ENCODE measurements around the gene GMNC.

GRCh38 chr3:190811775-190812480 lies 50.6 kb downstream of the GMNC start:
- peak in 2 of 3 experiments; percentile 50 to 51 for TF ChIP-seq CTCF (IDR thresholded peaks at IDR 0.05)
- TF ChIP-seq POLR2AphosphoS5 (IDR thresholded peaks at IDR 0.05): no peak

Data from esophagus muscularis mucosa (tissue), 3 donors.